ELR (cell line): Measurements from ENCODE around the gene PRRG1.
A peak's percentile ranks its signal among the peaks of the same experiment; 100 is the strongest.
"Not testable (repeated sequence)": the region's sequence is repeated elsewhere in the genome, so short reads cannot be mapped to it uniquely, and the experiment has no call there.

Source experiments
- DNase-seq: peaks from one replicate; pipeline ENCODE4 v3.0.0-alpha.2; 2015; ENCODE audit warnings: low read depth

PRRG1 gene

GRCh38 chrX:37378830-37379229, 29.7 kb downstream of the PRRG1 start:
- DNase-seq, result no peak

GRCh38 chrX:37380256-37380655, 31.1 kb downstream of the PRRG1 start:
- no peak for DNase-seq

GRCh38 chrX:37380924-37381323, 31.8 kb downstream of the PRRG1 start:
- DNase-seq, result peak; percentile 69

GRCh38 chrX:37383313-37383712, 34.1 kb downstream of the PRRG1 start:
- no peak for DNase-seq

- no peak for DNase-seq
Measured at GRCh38 chrX:37388413-37388812, 39.2 kb downstream of the PRRG1 start.

GRCh38 chrX:37405956-37406355, 56.8 kb downstream of the PRRG1 start:
- DNase-seq, result peak; percentile 1

- DNase-seq, result no peak
Measured at GRCh38 chrX:37407736-37408135, 58.6 kb downstream of the PRRG1 start.

- no peak for DNase-seq
Measured at GRCh38 chrX:37409278-37409677, 60.1 kb downstream of the PRRG1 start.

- DNase-seq, result peak; percentile 0
Measured at GRCh38 chrX:37420185-37420584, 71.0 kb downstream of the PRRG1 start.

- DNase-seq, result no peak
Measured at GRCh38 chrX:37420756-37421155, 71.6 kb downstream of the PRRG1 start.

- DNase-seq, result peak; percentile 24
Measured at GRCh38 chrX:37424000-37424429, 74.9 kb downstream of the PRRG1 start.

GRCh38 chrX:37425370-37425769, 76.2 kb downstream of the PRRG1 start:
- no peak for DNase-seq

- not testable (repeated sequence) for DNase-seq
Measured at GRCh38 chrX:37428962-37429361, 79.8 kb downstream of the PRRG1 start.

GRCh38 chrX:37434362-37434761, 85.2 kb downstream of the PRRG1 start:
- DNase-seq, result no peak

GRCh38 chrX:37437160-37437559, 88.0 kb downstream of the PRRG1 start:
- no peak for DNase-seq

GRCh38 chrX:37441377-37441776, 92.2 kb downstream of the PRRG1 start:
- DNase-seq, result no peak

GRCh38 chrX:37445182-37445581, 96.0 kb downstream of the PRRG1 start:
- no peak for DNase-seq

GRCh38 chrX:37453821-37454220, 104.7 kb downstream of the PRRG1 start:
- DNase-seq, result no peak

GRCh38 chrX:37454537-37455285, 105.5 kb downstream of the PRRG1 start:
- DNase-seq, result peak; percentile 77

GRCh38 chrX:37455381-37455780, 106.2 kb downstream of the PRRG1 start:
- no peak for DNase-seq

GRCh38 chrX:37460285-37460684, 111.1 kb downstream of the PRRG1 start:
- DNase-seq, result peak; percentile 29

- DNase-seq, result no peak
Measured at GRCh38 chrX:37462346-37462745, 113.2 kb downstream of the PRRG1 start.

- DNase-seq, result no peak
Measured at GRCh38 chrX:37468124-37468739, 119.1 kb downstream of the PRRG1 start.

GRCh38 chrX:37470711-37471110, 121.5 kb downstream of the PRRG1 start:
- no peak for DNase-seq
